Mucosa of descending colon (tissue), 3 donors: ENCODE results near the gene GLT6D1. TPM values are rescaled to one million over a fixed set of nuclear protein-coding genes. Genes with fewer than 3 reads are reported as not detected.
A peak's percentile ranks its signal among the peaks of the same experiment; 100 is the strongest.

ENCODE experiments used
- ATAC-seq: fragments of 200-7000 bp; cut with Tn5 transposase; one replicate; pipeline ENCODE4 v1.9.1; 2020; ENCODE audit warnings: mild to moderate bottlenecking, moderate library complexity
- DNase-seq, 3 donors: peaks; one replicate each; pipeline ENCODE4 v3.0.0-alpha.2; 2020
- H3K36me3 ChIP-seq: fragments of 200-600 bp; one replicate; pipeline ENCODE4 v1.8.0; 2021; ENCODE audit warnings: low read depth, mild to moderate bottlenecking
- H3K4me1 ChIP-seq: fragments of 200-600 bp; one replicate; pipeline ENCODE4 v1.8.0; 2021; ENCODE audit warnings: low read depth, mild to moderate bottlenecking
- H3K4me3 ChIP-seq: fragments of 200-600 bp; one replicate; pipeline ENCODE4 v1.8.0; 2021; ENCODE audit warnings: mild to moderate bottlenecking
- H3K9me3 ChIP-seq: fragments of 200-600 bp; one replicate; pipeline ENCODE4 v1.8.0; 2021; ENCODE audit warnings: mild to moderate bottlenecking
- CTCF ChIP-seq: fragments of 200-600 bp; IDR thresholded peaks from one replicate; pipeline ENCODE4 v1.8.0; 2022; ENCODE audit warnings: antibody characterized with exemption, mild to moderate bottlenecking
- intact Hi-C, 2 donors: fragments of 100-400 bp; cut with DNase I in 1 of 2; cut with micrococcal nuclease in 1 of 2; formaldehyde crosslinking; loops; one replicate each; pipeline versions ENCODE4 v1.11.0 to v1.11.1; 2022; cut with DNase I, micrococcal nuclease
- total RNA-seq, 3 donors: library from RNA; stranded (reverse); fragmentation: NEBNext Ultra II Directional in 2 of 3; extraction: Animal tissue kit (Norgen Biotek cat#: 25700) in 2 of 3; gene quantifications; one replicate each; pipeline versions ENCODE4 v1.2.1 to v1.2.4, GENCODE V29; 2021 to 2023
- donor health status: DM: no; HTN: no; CAD: no; lungs with moderate emphysema.
- donor health status: DM: no; HTN: no; CAD: no.
- donor health status: DM: no; HTN: yes; CAD: no.

Gene GLT6D1
- total RNA-seq, 3 donors from 2014 or later: not detected

- Histone ChIP-seq H3K4me1 (no peaks in the 10 kb centered on the region), H3K9me3 (no peaks in the 10 kb centered on the region), H3K36me3 (no peaks in the 10 kb centered on the region), H3K4me3 (no peak overlapping the region)
- intact Hi-C loops: no loop called here
- TF ChIP-seq CTCF: no peak
- no peak for ATAC-seq
- no peak for DNase-seq
Measured at GRCh38 chr9:135608999-135609317, 30.4 kb downstream of the GLT6D1 start.

DNA sequence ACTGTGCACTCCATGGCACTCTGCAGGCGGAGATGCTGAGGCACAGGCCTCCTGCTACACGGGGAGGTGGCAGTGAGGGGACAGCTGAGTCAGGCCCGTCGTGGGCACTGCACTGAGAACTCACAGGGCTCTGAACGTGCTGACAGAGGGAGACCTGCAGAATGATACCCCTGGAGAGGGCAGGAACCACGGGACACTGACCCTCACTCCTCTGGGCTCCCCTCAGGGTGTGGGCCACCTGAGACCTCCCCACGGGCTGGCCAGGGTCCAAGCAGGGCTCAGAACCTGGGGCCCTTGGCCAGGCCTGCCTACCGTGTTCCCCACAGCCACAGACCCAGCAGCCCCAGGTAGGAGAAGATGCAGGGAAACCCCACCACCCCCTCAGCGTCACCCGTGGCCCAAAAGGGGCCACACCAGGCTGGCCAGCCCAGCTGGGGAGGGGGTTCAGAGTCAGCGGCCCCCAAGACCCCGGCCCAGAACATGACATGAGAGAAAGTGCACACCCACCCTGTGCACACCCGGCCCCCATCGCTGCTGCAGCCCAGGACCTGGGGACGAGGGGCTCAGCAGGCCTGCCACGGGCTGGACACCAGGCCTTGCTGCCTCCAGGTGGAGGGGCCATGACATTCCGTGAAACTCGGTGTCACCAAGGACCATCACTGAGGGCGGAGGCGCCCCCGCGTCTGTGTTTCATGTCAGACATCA, 30.9 kb downstream of the GLT6D1 start:
- ATAC-seq (no peak), DNase-seq (no peak)
- no peak overlapping the region for H3K4me3 ChIP-seq
- no peak for TF ChIP-seq CTCF
- no peaks in the 10 kb centered on the region for H3K36me3 ChIP-seq
- no peaks in the 10 kb centered on the region for H3K9me3 ChIP-seq
- no peaks in the 10 kb centered on the region for H3K4me1 ChIP-seq
- intact Hi-C loops: no loop called here

GRCh38 chr9:135607401-135608293, 31.7 kb downstream of the GLT6D1 start:
- TF ChIP-seq CTCF: no peak
- DNase-seq: no peak

DNA sequence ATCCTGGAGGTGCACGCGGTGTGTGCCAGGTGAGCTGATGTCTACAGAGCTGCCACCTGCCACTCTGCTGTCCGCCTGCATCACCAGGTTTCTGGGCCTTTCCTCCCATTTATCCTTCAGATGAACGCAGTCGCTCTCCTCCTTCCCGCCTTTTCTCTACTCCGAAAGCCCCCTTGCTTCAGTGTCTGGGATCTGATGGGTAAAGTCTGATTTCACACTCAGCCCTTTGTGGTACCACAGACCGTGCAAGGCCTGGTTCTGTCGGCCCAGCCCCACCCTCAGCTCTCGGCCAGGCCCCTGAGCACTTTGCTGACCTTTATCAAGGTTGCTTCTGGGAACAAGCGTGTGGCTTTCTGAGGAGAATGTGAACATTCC, 32.5 kb downstream of the GLT6D1 start:
- no peak for ATAC-seq
- DNase-seq: no peak
- no peak overlapping the region for H3K4me3 ChIP-seq
- no peak for TF ChIP-seq CTCF
- intact Hi-C loops: no loop called here
- H3K4me1 ChIP-seq: no peaks in the 10 kb centered on the region
- no peaks in the 10 kb centered on the region for H3K36me3 ChIP-seq
- H3K9me3 ChIP-seq: no peaks in the 10 kb centered on the region

More at GRCh38 chr9:135607401-135608293, 31.7 kb downstream of the GLT6D1 start:
- Histone ChIP-seq H3K4me3 (no peak overlapping the region), H3K9me3 (no peaks in the 10 kb centered on the region), H3K4me1 (no peaks in the 10 kb centered on the region), H3K36me3 (no peaks in the 10 kb centered on the region)
- no peak for ATAC-seq
- intact Hi-C loops: no loop called here

- intact Hi-C loops: no loop called here
- no peaks in the 10 kb centered on the region for H3K9me3 ChIP-seq
- DNase-seq: peak in 2 of 3 donors; percentile 14 to 36
- no peak for TF ChIP-seq CTCF
- ATAC-seq: no peak
- H3K4me3 ChIP-seq: no peak overlapping the region
- H3K4me1 ChIP-seq: no peaks in the 10 kb centered on the region
- H3K36me3 ChIP-seq: no peaks in the 10 kb centered on the region
Measured at GRCh38 chr9:135605238-135605781, 34.0 kb downstream of the GLT6D1 start.
